Measurements from ENCODE around the gene DCUN1D3.

DNA sequence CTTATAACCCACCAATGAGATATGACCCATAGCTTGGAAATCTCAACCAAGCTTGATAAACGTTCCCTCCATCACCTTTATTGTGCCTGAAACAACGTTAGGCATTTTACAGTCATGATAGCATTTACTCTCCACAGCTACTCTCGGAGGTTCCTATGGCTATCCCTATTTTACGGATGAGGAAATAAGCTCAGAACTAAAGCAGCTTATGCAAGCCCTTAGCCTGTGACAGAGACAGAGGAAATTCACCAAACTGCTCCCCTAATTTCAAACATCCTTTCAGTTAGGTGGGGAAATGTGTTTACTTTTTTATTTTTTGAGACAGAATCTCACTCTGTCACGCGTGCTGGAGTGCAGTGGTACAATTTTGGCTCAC lies 18.7 kb downstream of the DCUN1D3 start:
- TF ChIP-seq, protein P1, sequence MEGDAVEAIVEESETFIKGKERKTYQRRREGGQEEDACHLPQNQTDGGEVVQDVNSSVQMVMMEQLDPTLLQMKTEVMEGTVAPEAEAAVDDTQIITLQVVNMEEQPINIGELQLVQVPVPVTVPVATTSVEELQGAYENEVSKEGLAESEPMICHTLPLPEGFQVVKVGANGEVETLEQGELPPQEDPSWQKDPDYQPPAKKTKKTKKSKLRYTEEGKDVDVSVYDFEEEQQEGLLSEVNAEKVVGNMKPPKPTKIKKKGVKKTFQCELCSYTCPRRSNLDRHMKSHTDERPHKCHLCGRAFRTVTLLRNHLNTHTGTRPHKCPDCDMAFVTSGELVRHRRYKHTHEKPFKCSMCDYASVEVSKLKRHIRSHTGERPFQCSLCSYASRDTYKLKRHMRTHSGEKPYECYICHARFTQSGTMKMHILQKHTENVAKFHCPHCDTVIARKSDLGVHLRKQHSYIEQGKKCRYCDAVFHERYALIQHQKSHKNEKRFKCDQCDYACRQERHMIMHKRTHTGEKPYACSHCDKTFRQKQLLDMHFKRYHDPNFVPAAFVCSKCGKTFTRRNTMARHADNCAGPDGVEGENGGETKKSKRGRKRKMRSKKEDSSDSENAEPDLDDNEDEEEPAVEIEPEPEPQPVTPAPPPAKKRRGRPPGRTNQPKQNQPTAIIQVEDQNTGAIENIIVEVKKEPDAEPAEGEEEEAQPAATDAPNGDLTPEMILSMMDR (IDR thresholded peaks at IDR 0.05; ENCODE audit: insufficient read depth, low read length, poor library complexity, severe bottlenecking): no peak
- no peak for TF ChIP-seq EZH2phosphoT487 (conservative IDR thresholded peaks at IDR 0.05; ENCODE audit: low read length)

Data from SU-DHL-6 (cell line).